Ovary (tissue), 9 donors: Measurements from ENCODE around the gene ITGB2. TPM values are rescaled to one million over a fixed set of nuclear protein-coding genes. Genes with fewer than 3 reads are reported as not detected.

Experiments
- DNase-seq, 5 donors: peaks; one replicate each; pipeline ENCODE4 v3.0.0-alpha.2; 2019 to 2020
- H3K27ac ChIP-seq, 2 donors: fragments of 200-600 bp; one replicate each; pipeline versions ENCODE4 v1.5.1 to v1.8.0; 2019 to 2022
- H3K27me3 ChIP-seq: fragments of 200-600 bp; one replicate; pipeline ENCODE4 v1.8.0; 2022
- H3K36me3 ChIP-seq: fragments of 200-600 bp; sonication (generic); one replicate; pipeline ENCODE4 v1.5.1; 2019
- H3K4me1 ChIP-seq: one replicate; pipeline ENCODE4 v1.8.1; 2013; ENCODE audit warnings: mild to moderate bottlenecking, moderate library complexity; ENCODE audit not compliant: insufficient read depth
- H3K4me3 ChIP-seq: fragments of 200-600 bp; sonication (generic); one replicate; pipeline ENCODE4 v1.5.1; 2017
- H3K9me3 ChIP-seq, 2 donors: fragments of 200-600 bp in 1 of 2; sonication (generic) in 1 of 2; one replicate each; pipeline versions ENCODE4 v1.5.1 to v1.8.1; 2013 to 2019; ENCODE audit warnings: mild to moderate bottlenecking in 1 of 2, moderate library complexity in 1 of 2
- EP300 ChIP-seq: sonication (generic); formaldehyde crosslinking; IDR thresholded peaks from one replicate; pipeline ENCODE4 v1.6.1; 2017; ENCODE audit warnings: antibody characterized with exemption
- POLR2A ChIP-seq: fragments of 450-650 bp; IDR thresholded peaks from one replicate; pipeline ENCODE4 v1.6.1; 2017; ENCODE audit warnings: antibody characterized with exemption, mild to moderate bottlenecking, moderate library complexity
- WGBS, 3 donors: extraction: QIAGEN DNeasy Blood & Tissue Kit in 1 of 3; methylation state at CpG; one replicate each; pipeline versions ENCODE4 v1.1.5 to v1.1.7; 2013 to 2017; 5-methylcytosine and 5-hydroxymethylcytosine counted together
- intact Hi-C, 4 donors: fragments of 100-400 bp; cut with DNase I; formaldehyde crosslinking; loops; one replicate each; pipeline versions ENCODE4 v1.11.0 to v1.15.1; 2022 to 2023
- polyA plus RNA-seq, 2 donors: library from polyadenylated mRNA; stranded (reverse); fragments of 200-250 nt in 1 of 2; fragments of 350-450 nt in 1 of 2; fragmentation: Illumina TruSeq in 1 of 2; extraction: RNeasy Lipid Tissue Mini Kit (QIAGEN cat#74804) in 1 of 2; gene quantifications; one replicate each; pipeline ENCODE4 v1.2.3, GENCODE V29; 2013 to 2014
- total RNA-seq, 7 donors: library from RNA; depleted of rRNA in 2 of 7; stranded (reverse); fragments of >200 nt in 2 of 7; fragmentation: NEBNext Ultra II Directional in 3 of 7; extraction: Animal tissue kit (Norgen Biotek cat#: 25700) in 3 of 7; gene quantifications; one replicate each; pipeline versions ENCODE4 v1.1.0 to v1.2.4, GENCODE V29; 2016 to 2023
- TF ChIP-seq, protein P1 (sequence below), 3 donors: fragments of 450-650 bp in 2 of 3; fragments of 200-600 bp in 1 of 3; IDR thresholded peaks; one replicate each; pipeline versions ENCODE4 v1.5.1 to v1.8.0; 2016 to 2022; ENCODE audit warnings: antibody characterized with exemption in 3 of 3, mild to moderate bottlenecking in 1 of 3
- donor health status: DM: no; HTN: no; CAD: no; lungs with moderate emphysema.
- donor health status: DM: no; HTN: no; CAD: no.
- donor health status: Bipolar disorder and iron deficiency.
- donor health status: DM: yes; HTN: yes; CAD: no.
- donor health status: DM: no; HTN: no; CAD: no.
- donor health status: DM: yes; HTN: yes; CAD: no.

ITGB2 gene
- total and polyA plus RNA-seq, 9 donors = 9.6 to 58.3 (median 17.6) TPM

DNA sequence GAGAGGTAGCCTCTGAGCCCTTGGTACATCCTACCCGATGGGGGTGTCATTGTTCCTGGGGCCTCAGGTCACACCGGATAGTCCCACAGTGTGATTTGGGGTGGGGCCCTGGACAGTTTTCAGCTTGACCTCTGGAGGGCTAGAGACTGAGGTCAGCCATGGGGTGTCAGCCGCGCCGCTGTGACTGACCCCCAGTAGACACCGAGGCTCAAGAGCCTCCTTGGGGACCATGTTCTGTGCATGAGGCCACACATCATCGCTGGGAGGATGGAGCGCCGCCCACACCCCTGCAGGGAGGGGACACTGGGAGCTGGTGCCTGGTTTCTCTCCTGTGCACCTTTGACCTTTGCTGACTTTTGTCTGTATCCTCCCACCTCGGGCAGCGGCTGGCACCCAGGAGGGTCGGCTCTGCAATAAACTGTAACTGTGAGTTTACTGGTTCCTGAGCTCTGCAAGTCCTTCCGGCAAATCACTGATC is 22.6 kb downstream of the ITGB2 start:
- intact Hi-C loops = no loop called here
- no peaks in the 10 kb centered on the region for H3K4me1 ChIP-seq
- H3K9me3 ChIP-seq = no peaks in the 10 kb centered on the region
- H3K4me3 ChIP-seq = no peak overlapping the region
- WGBS, 3 donors = 59 to 71% (median 61%) methylated on average over 13 of the region's 13 CpGs
- no peak overlapping the region for H3K27ac ChIP-seq
- no peak for TF ChIP-seq POLR2A
- TF ChIP-seq, protein P1, sequence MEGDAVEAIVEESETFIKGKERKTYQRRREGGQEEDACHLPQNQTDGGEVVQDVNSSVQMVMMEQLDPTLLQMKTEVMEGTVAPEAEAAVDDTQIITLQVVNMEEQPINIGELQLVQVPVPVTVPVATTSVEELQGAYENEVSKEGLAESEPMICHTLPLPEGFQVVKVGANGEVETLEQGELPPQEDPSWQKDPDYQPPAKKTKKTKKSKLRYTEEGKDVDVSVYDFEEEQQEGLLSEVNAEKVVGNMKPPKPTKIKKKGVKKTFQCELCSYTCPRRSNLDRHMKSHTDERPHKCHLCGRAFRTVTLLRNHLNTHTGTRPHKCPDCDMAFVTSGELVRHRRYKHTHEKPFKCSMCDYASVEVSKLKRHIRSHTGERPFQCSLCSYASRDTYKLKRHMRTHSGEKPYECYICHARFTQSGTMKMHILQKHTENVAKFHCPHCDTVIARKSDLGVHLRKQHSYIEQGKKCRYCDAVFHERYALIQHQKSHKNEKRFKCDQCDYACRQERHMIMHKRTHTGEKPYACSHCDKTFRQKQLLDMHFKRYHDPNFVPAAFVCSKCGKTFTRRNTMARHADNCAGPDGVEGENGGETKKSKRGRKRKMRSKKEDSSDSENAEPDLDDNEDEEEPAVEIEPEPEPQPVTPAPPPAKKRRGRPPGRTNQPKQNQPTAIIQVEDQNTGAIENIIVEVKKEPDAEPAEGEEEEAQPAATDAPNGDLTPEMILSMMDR (IDR thresholded peaks at IDR 0.05) = no peak
- TF ChIP-seq EP300 = no peak
- no peak for DNase-seq
- no peaks in the 10 kb centered on the region for H3K27me3 ChIP-seq
- H3K36me3 ChIP-seq = no peaks in the 10 kb centered on the region

DNA sequence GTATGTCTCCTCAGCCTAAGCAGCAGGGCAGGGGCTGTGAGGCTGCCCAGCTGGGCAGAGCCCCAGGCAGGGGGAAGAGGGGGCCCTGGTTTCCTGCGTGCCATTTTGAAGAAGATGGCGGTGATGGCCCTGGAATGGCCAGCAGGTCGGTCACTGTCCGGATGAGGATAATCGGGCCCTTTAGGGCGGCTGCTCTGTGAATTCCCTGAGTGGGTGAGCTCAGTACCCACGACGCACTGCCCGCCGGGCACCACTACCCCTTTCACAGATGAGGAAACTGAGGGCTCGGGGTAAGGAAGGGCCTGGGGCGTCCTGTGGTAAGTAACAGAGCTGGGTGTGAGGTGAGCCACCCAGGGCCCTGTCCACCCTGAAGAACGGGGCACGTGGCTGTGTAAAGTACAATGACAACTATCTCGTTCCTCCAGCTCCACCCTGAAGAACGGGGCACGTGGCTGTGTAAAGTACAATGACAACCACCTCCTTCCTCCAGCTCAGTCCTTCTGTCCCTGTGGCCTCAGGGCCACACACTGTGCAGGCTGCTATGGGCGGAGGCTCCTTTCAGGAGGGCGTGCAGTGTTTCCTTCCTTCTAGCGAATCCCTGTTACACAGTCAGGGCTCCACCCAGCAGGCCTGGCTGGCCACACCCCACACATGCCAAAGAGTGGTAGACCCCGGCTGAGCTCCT is 23.2 kb downstream of the ITGB2 start:
- H3K27me3 ChIP-seq = no peaks in the 10 kb centered on the region
- no peaks in the 10 kb centered on the region for H3K9me3 ChIP-seq
- H3K4me1 ChIP-seq = no peaks in the 10 kb centered on the region
- H3K27ac ChIP-seq = no peak overlapping the region
- H3K4me3 ChIP-seq = no peak overlapping the region
- no peak for TF ChIP-seq POLR2A
- no peak for TF ChIP-seq EP300
- TF ChIP-seq, protein P1 (IDR thresholded peaks at IDR 0.05) = no peak
- intact Hi-C loops = no loop called here
- 79 to 83% (median 82%) methylated on average over 21 of the region's 21 CpGs for WGBS, 3 donors
- no peak for DNase-seq
- no peaks in the 10 kb centered on the region for H3K36me3 ChIP-seq

DNA sequence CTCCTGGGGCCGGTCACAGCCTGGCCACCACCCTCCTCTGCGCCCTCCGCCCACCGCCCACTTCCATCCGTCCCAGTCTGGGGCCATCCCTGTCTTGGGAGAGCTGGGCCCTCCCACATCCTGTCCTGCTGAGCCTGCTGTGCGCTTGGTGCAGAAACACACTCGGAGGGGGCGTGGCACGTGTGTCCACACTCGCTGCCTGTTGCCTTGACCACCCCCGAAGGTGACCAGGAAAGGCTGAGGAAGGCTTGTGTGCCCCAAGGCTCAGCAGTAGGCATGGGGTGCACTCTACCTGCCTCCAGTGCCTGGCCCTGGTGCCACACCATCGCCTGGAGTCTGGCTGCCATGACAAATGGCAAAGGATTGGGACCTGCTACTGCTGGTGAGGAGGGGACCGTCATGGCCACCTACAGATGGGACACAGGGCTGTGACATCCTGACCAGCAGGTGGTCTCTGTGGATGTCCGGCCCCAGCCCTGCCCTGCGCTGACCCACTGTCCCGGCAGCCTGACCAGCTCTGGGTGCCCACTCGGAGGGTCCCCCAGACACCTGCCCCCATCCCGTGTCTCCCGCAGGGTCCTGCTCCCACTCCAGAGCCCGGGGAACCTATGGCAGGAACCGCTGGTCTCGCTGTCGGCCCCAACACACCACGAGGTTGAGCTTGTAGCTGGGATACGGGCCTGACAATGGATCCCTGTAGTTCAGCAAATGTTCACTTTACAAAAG is 24.0 kb downstream of the ITGB2 start:
- Histone ChIP-seq H3K4me3 (no peak overlapping the region), H3K36me3 (no peaks in the 10 kb centered on the region), H3K27ac (no peak overlapping the region), H3K9me3 (no peaks in the 10 kb centered on the region), H3K4me1 (no peaks in the 10 kb centered on the region), H3K27me3 (no peaks in the 10 kb centered on the region)
- WGBS, 3 donors = 75 to 84% (median 80%) methylated on average over 21 to 25 of the region's 25 CpGs
- intact Hi-C loops = no loop called here
- no peak for TF ChIP-seq EP300
- TF ChIP-seq, protein P1 (IDR thresholded peaks at IDR 0.05) = no peak
- TF ChIP-seq POLR2A = no peak
- no peak for DNase-seq

DNA sequence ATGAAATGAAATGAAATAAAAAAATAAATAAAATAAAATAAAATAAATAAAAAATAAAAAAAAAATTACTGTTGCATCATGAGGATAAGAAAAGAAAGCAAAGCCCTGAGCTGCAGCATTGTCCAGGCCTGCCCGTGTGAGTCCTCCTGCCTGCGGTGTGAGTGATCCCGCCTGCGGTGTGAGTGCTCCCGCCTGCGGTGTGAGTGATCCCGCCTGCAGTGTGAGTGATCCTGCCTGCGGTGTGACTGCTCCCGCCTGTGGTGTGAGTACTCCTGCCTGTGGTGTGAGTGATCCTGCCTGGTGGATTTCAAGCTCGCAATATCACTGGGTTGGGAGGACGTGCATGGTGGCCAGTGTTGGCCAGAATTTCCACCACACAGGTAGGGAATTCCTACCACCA is 24.8 kb downstream of the ITGB2 start:
- H3K27ac ChIP-seq = no peak overlapping the region
- WGBS, 3 donors = 85 to 92% (median 87%) methylated on average over 11 of the region's 11 CpGs
- no peaks in the 10 kb centered on the region for H3K27me3 ChIP-seq
- no peak for DNase-seq
- intact Hi-C loops = no loop called here
- no peaks in the 10 kb centered on the region for H3K4me1 ChIP-seq
- no peaks in the 10 kb centered on the region for H3K9me3 ChIP-seq
- H3K36me3 ChIP-seq = no peaks in the 10 kb centered on the region
- H3K4me3 ChIP-seq = no peak overlapping the region
- TF ChIP-seq POLR2A (no peak), EP300 (no peak)
- TF ChIP-seq, protein P1 (IDR thresholded peaks at IDR 0.05) = no peak
